ENCODE results near the gene HCRTR1.

Gene HCRTR1

GRCh38 chr1:31617218-31617915, at the start of gene HCRTR1:
Gene HCRTR1 (plus strand): TSS chr1:31617689. CDS start chr1:31619193, 1,504 bp downstream.
- no peak for DNase-seq

- DNase-seq = no peak
Observed at GRCh38 chr1:31567956-31568570, 49.4 kb upstream of the HCRTR1 start.

- no peak for DNase-seq
Observed at GRCh38 chr1:31568895-31569595, 48.4 kb upstream of the HCRTR1 start.

GRCh38 chr1:31569596-31570173, 47.8 kb upstream of the HCRTR1 start:
- no peak for DNase-seq

- no peak for DNase-seq
Observed at GRCh38 chr1:31570228-31570627, 47.3 kb upstream of the HCRTR1 start.

GRCh38 chr1:31570906-31571305, 46.6 kb upstream of the HCRTR1 start:
- DNase-seq = no peak

GRCh38 chr1:31571340-31572295, 45.9 kb upstream of the HCRTR1 start:
- no peak for DNase-seq

GRCh38 chr1:31572323-31573104, 45.0 kb upstream of the HCRTR1 start:
- no peak for DNase-seq

- DNase-seq = no peak
Observed at GRCh38 chr1:31573261-31573660, 44.2 kb upstream of the HCRTR1 start.

GRCh38 chr1:31574749-31575368, 42.6 kb upstream of the HCRTR1 start:
- DNase-seq = no peak

GRCh38 chr1:31575369-31576140, 41.9 kb upstream of the HCRTR1 start:
- DNase-seq = no peak

- DNase-seq = no peak
Observed at GRCh38 chr1:31576201-31576669, 41.3 kb upstream of the HCRTR1 start, which contains the start of gene TINAGL1. Gene TINAGL1 (plus strand): TSS chr1:31576515. CDS start chr1:31577149, 634 bp downstream.

- DNase-seq = no peak
Observed at GRCh38 chr1:31576743-31577455, 40.6 kb upstream of the HCRTR1 start.

- DNase-seq = no peak
Observed at GRCh38 chr1:31577515-31578192, 39.8 kb upstream of the HCRTR1 start.

- no peak for DNase-seq
Observed at GRCh38 chr1:31579374-31579773, 38.1 kb upstream of the HCRTR1 start.

- DNase-seq = no peak
Observed at GRCh38 chr1:31580513-31580870, 37.0 kb upstream of the HCRTR1 start.

- no peak for DNase-seq
Observed at GRCh38 chr1:31580891-31581603, 36.4 kb upstream of the HCRTR1 start.

Data from NCI-H345 (cell line).